ENCODE data around the gene ME2. TPM values are rescaled to one million over a fixed set of nuclear protein-coding genes. Genes with fewer than 3 reads are reported as not detected.
"Not testable (repeated sequence)": the region's sequence is repeated elsewhere in the genome, so short reads cannot be mapped to it uniquely, and the experiment has no call there.

Gene ME2
- total RNA-seq, 1 donor from 2014 or later: 41.9 TPM

GRCh38 chr18:50938912-50939311 lies 60.0 kb downstream of the ME2 start:
- Mint-ChIP-seq H3K36me3 (ENCODE audit: unreplicated experiment) (no peaks in the 10 kb centered on the region), H3K4me1 (ENCODE audit: low read depth, unreplicated experiment) (no peaks in the 10 kb centered on the region), H3K27me3 (ENCODE audit: unreplicated experiment) (no peaks in the 10 kb centered on the region), H3K9me3 (ENCODE audit: unreplicated experiment) (no peaks in the 10 kb centered on the region), H3K27ac (ENCODE audit: unreplicated experiment) (no peak overlapping the region), H3K4me3 (ENCODE audit: unreplicated experiment) (no peak overlapping the region)
- TF ChIP-seq CTCF (IDR thresholded peaks at IDR 0.05; ENCODE audit: partially characterized antibody, unreplicated experiment): no peak
- DNase-seq: no peak

GRCh38 chr18:50944245-50944932 lies 65.5 kb downstream of the ME2 start:
- H3K4me3 Mint-ChIP-seq (ENCODE audit: unreplicated experiment): no peak overlapping the region
- no peak overlapping the region for H3K27ac Mint-ChIP-seq (ENCODE audit: unreplicated experiment)
- TF ChIP-seq CTCF (IDR thresholded peaks at IDR 0.05; ENCODE audit: partially characterized antibody, unreplicated experiment): no peak
- H3K27me3 Mint-ChIP-seq (ENCODE audit: unreplicated experiment): no peaks in the 10 kb centered on the region
- no peaks in the 10 kb centered on the region for H3K36me3 Mint-ChIP-seq (ENCODE audit: unreplicated experiment)
- no peaks in the 10 kb centered on the region for H3K9me3 Mint-ChIP-seq (ENCODE audit: unreplicated experiment)
- no peaks in the 10 kb centered on the region for H3K4me1 Mint-ChIP-seq (ENCODE audit: low read depth, unreplicated experiment)
- DNase-seq: no peak

DNA sequence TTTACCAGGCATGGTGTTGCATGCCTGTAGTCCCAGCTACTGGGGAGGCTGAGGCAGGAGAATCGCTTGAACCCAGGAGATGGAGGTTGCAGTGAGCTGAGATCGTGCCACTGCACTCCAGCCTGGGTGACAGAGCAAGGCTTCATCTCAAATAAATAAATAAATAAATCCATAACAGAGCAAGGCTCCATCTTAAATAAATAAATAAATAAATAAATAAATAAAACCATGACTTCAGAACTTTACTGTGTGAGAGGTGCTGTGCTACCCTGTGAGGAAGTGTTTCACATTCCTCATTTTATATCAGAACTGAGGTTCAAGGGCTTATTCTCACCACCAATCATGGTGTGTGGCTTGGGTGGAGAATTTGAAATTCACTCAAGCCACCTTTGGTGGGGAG lies 67.0 kb downstream of the ME2 start:
- not testable (repeated sequence) for H3K4me1 Mint-ChIP-seq (ENCODE audit: low read depth, unreplicated experiment); H3K27me3 Mint-ChIP-seq (ENCODE audit: unreplicated experiment); DNase-seq; H3K4me3 Mint-ChIP-seq (ENCODE audit: unreplicated experiment); H3K9me3 Mint-ChIP-seq (ENCODE audit: unreplicated experiment); H3K36me3 Mint-ChIP-seq (ENCODE audit: unreplicated experiment); H3K27ac Mint-ChIP-seq (ENCODE audit: unreplicated experiment)

DNA sequence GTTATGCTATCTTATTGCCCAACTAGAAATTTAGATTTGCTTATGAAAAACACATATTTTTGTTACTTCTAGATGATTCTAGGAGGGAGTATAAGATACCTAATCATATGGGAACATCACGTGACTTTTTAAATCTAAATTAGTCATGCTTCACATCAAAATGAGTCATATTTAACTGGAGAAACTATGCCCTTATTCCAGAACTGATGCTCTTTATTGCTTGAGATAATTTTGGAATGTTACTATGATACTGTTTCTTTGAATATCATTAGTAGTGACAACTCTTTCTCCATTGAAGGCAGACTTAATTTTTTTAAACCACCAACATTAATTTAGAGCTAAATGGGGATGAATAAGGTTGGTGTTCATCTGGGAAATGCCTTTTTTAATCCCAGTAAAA lies 69.0 kb downstream of the ME2 start:
- Mint-ChIP-seq H3K9me3 (ENCODE audit: unreplicated experiment) (no peaks in the 10 kb centered on the region), H3K27ac (ENCODE audit: unreplicated experiment) (no peak overlapping the region), H3K4me1 (ENCODE audit: low read depth, unreplicated experiment) (no peaks in the 10 kb centered on the region), H3K4me3 (ENCODE audit: unreplicated experiment) (no peak overlapping the region), H3K36me3 (ENCODE audit: unreplicated experiment) (no peaks in the 10 kb centered on the region), H3K27me3 (ENCODE audit: unreplicated experiment) (peaks cover 1% of the 10 kb centered on the region)
- no peak for TF ChIP-seq CTCF (IDR thresholded peaks at IDR 0.05; ENCODE audit: partially characterized antibody, unreplicated experiment)
- no peak for DNase-seq

DNA sequence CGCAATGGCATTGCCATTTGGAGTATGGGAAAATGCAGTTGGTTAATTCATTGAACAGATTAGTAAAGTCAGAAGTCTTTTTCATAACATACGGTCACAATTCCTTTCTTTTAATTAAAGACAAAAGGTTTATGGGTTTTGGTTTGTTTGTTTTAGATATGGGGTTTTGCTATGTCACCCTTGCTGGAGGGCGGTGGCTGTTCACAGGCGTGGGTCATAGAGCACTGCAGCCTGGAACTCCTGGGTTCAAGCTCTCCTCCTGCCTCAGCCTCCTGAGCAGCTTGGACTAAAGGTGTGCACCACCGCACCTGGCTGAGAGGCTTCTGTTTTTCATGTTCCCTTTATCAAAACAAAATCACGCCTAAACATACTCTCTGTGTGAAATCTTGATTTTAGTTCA lies 70.3 kb downstream of the ME2 start:
- DNase-seq: no peak
- Mint-ChIP-seq H3K36me3 (ENCODE audit: unreplicated experiment) (no peaks in the 10 kb centered on the region), H3K4me3 (ENCODE audit: unreplicated experiment) (no peak overlapping the region), H3K4me1 (ENCODE audit: low read depth, unreplicated experiment) (no peaks in the 10 kb centered on the region), H3K27ac (ENCODE audit: unreplicated experiment) (no peak overlapping the region), H3K9me3 (ENCODE audit: unreplicated experiment) (no peaks in the 10 kb centered on the region), H3K27me3 (ENCODE audit: unreplicated experiment) (peaks cover 1% of the 10 kb centered on the region)
- TF ChIP-seq CTCF (IDR thresholded peaks at IDR 0.05; ENCODE audit: partially characterized antibody, unreplicated experiment): no peak
